HG02938 (cell line): ENCODE results near the gene AHDC1.
"Not testable (repeated sequence)": the region's sequence is repeated elsewhere in the genome, so short reads cannot be mapped to it uniquely, and the experiment has no call there.

ENCODE experiments used
- ATAC-seq: cut with Tn5 transposase; IDR thresholded peaks from one replicate; pipeline ENCODE4 v1.9.1; 2021; ENCODE audit warnings: mild to moderate bottlenecking, moderate library complexity; ENCODE audit not compliant: unreplicated experiment

AHDC1 gene

DNA sequence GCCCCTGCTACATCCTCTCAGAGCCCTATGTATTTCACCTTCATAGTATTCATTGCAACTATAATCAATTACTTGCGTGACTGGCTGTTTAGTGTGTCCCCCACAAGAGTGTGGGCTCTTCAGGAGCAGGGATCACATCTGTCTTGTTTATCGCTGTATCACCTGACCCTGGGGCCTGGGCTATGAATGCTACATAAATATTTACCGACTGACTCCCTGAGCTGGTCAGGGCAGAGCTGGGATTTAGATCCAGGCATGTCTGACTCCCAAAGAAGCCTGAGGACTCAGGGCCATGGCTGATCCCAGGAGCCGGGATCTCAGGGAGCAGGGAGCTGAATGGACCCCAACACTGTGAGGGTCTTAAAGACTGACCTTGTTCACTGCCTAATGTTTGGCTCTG, 49.7 kb downstream of the AHDC1 start:
- no peak for ATAC-seq

- ATAC-seq, result not testable (repeated sequence)
Measured at GRCh38 chr1:27553823-27554222, 50.1 kb downstream of the AHDC1 start.

DNA sequence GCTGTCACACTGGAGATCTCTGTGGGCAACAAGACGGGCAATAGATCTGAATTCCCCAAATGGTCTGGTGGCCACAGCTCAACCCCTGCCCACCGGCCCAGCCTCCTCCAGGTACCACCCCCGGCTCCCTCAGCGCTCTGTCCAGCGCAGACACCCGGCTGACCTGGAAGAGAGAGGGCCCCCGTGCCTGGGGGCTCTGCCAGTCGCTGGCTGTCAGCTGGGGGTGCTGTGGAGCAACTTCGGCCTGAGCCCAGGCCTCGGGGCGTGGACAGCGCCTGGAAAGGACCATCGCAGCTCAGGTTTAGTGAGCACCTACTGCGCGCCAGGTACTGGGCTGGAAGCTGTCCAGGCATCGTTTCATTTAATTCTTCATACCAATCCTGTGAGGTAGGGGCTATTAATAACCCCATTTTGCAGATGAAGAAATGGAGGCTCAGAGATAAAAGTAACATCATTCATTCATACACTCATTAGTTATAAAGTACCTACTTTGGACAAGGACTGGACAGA, 51.0 kb downstream of the AHDC1 start:
- ATAC-seq, result no peak

- ATAC-seq, result no peak
Measured at GRCh38 chr1:27551953-27552312, 52.0 kb downstream of the AHDC1 start.

DNA sequence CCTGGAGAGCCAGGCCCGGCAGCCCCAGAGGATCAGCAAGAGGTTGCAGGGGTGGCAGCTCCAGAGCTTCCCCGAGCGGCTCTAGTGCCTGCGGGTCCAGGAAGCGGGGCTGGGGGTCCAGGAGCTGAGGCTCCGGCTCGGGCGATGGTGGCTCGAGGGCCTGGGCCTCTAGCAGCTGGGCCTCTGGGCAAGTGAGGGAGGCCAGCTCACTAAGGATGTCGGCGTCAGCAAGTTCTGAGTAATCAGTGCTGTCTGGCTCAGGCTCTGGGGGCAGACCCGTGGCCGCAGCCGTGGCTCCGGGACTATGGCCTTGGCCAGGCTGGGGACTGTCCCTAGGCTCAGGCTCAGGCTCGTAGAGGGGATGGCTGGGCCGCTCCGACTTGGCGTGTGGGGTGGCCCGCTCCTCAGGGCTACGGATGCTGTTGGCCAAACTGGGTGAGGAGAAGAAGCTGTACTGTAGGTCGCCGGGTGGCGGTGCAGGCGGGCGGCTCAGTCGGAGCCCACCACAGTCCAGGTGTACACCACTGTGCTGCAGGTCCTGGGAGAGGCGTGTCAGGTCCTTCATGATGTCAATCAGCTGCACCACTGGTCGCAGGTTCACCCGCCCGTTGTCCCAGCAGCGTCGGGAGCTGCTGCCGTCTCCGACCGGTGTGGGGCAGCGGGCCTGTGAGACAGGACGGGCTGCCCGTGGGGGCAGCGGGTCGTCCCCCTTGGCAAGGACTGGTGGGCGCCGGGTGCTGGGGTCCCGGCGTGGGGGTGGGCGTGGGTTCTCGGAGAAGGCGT, 52.6 kb downstream of the AHDC1 start:
- no peak for ATAC-seq

DNA sequence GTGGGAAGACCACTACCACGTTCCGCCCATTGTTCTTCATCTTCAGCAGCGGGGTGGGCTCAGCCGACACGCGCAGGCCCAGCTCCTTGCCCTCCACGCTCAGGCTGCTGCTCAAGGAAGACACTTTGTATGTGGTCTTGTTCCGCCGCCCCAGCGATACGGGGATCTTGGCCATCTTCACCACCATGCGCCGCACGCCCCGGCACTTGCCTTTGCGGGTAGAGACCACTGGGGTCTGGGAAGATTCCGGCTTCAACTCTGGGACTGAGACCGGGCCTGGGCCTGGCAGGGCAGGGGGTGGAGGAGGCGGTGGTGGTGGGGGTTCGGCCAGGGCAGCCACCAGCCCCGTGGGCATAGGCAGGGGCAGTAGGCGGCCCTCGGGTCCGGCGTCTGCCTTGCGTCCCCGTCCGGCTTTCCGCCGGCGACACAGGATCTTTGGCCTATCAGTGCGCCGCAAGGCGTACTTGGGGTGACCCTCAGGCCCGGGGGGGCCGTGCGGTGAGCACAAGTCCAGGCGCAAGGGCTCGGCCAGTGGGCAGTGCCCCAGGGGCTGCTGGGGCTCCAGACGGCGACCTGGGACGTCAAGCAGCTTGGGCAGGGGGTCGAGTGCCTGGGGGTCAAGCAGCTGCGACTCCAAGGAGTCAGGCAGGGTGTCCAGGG, 53.3 kb downstream of the AHDC1 start:
- no peak for ATAC-seq

GRCh38 chr1:27549807-27550408, 54.0 kb downstream of the AHDC1 start:
- ATAC-seq, result no peak

GRCh38 chr1:27548858-27549719, 54.9 kb downstream of the AHDC1 start:
- no peak for ATAC-seq

DNA sequence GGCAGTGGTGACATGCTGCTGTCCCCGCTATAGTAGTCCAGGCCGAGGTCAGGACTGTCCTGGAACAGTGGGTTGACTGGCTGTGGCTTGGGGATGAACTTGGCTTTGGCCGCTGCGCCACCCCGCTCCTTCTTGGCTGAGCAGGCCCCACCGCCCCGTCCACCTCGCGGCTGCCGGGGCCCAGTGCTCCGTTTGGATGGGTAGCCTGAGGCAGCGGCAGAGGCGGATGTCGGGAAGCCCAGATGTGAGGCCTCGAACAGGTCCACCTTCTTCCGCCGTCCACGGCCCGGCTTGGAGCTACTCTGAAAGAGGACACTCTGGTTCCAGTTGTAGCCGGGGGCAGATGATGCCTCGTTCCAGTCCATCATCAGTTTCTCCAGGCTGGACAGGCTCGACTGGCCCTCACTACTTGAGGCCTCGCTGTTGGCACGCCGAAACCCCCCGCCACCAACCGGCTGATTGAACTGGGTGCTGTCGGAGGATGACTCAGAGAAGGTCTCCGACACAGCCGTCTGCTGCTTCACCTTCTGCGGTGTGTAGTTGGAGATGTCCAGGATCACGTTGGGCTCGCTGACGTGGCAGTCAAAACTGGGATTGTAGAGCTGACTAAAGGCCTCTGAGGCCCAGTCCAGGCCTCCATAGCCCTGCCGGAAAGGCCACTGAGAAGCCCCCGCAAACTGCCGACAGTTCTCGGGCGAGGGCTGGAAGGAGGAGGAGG, 55.6 kb downstream of the AHDC1 start:
- ATAC-seq, result no peak

DNA sequence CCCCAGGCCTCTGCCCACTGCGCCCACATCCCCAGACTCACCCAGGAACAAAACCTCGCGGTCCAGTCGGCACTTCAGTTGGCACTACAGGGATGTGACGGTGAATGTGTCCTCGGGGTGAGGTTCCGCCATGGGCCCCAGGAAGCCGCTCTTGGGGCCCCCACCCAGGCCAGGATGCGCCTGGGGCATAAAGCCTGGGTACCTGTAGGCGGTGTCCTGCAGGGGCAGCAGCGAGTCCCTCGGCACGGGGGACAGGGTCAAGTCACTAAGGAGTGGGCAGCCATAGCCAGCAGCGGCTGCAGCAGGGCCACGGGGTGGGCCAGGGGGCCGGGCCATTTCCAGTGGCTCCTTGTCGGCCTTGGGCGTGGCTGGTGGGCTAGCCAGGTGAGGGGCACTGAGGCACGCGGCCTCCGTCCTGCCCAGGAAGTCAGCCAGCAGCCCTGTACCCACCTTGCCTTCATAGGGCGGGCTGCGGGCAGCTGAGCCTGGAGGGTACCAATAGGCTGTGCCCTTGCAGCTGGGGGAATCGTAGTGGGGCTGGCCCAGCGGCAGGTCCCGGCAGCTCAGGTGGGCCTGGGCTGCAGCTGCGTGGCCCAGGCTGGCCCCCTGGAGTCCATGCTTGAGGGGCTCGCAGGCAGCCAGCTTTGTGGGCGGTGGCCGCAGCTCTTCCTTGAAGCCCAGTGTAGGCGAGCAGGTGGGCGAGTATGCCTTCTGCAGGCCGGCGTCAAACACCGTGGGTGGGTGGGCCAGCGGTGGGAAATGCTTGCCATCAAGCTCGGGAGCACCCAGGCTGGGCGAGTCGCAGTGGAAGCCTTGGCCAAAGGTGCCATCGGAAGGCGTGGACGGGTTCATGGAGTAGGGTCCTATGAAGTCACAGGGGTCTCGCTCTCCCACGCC, 56.5 kb downstream of the AHDC1 start:
- no peak for ATAC-seq

GRCh38 chr1:27545876-27546275, 58.1 kb downstream of the AHDC1 start:
- ATAC-seq, result no peak

DNA sequence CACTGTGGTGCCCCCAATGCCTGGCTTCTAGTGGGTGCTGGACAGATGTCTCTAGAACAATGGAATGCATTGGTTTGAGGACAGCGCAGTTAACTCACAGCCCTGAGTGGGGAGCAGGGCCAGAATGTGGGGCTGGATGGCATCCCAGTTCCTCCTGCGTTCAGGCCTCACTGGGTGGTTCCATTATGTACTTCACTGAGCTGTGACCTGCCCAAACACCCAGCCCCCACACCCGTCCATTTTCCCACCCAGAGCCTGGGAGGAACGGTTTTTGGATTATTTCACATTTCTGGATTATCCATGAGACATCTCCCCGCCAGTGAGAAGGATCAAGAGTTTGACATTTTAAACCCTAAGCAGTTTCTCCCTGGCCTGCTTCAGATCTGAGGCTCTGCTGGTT, 58.7 kb downstream of the AHDC1 start:
- no peak for ATAC-seq

- no peak for ATAC-seq
Measured at GRCh38 chr1:27544834-27545233, 59.1 kb downstream of the AHDC1 start.

GRCh38 chr1:27543284-27543683, 60.7 kb downstream of the AHDC1 start:
- no peak for ATAC-seq

GRCh38 chr1:27542463-27543273, 61.3 kb downstream of the AHDC1 start:
- no peak for ATAC-seq

GRCh38 chr1:27539901-27540861, 63.8 kb downstream of the AHDC1 start:
- ATAC-seq, result no peak

GRCh38 chr1:27538793-27539192, 65.2 kb downstream of the AHDC1 start:
- no peak for ATAC-seq
